ENCODE data around the gene EHD4. TPM values are rescaled to one million over a fixed set of nuclear protein-coding genes. Genes with fewer than 3 reads are reported as not detected.

The EHD4 gene
- total RNA-seq, 1 experiment from 2014 or later, result 15.5 TPM

- DNase-seq (ENCODE audit: low spot score), result no peak
Observed at GRCh38 chr15:41980654-41981323, 8.4 kb upstream of the EHD4 start.

GRCh38 chr15:41979493-41980266 lies 7.3 kb upstream of the EHD4 start:
- no peak for DNase-seq (ENCODE audit: low spot score)

GRCh38 chr15:41978534-41978933 lies 6.2 kb upstream of the EHD4 start:
- no peak for DNase-seq (ENCODE audit: low spot score)

- DNase-seq (ENCODE audit: low spot score), result no peak
Observed at GRCh38 chr15:41977757-41978383, 5.5 kb upstream of the EHD4 start.

GRCh38 chr15:41975669-41976068 lies 3.3 kb upstream of the EHD4 start:
- DNase-seq (ENCODE audit: low spot score), result no peak

- DNase-seq (ENCODE audit: low spot score), result no peak
Observed at GRCh38 chr15:41974041-41974440, 1.7 kb upstream of the EHD4 start.

- no peak for DNase-seq (ENCODE audit: low spot score)
Observed at GRCh38 chr15:41971895-41972252, 483 bp downstream of the EHD4 start.

GRCh38 chr15:41971089-41971894 lies 1.1 kb downstream of the EHD4 start:
- peak; percentile 42 for DNase-seq (ENCODE audit: low spot score)

GRCh38 chr15:41970456-41970855 lies 1.9 kb downstream of the EHD4 start:
- DNase-seq (ENCODE audit: low spot score), result no peak

- no peak for DNase-seq (ENCODE audit: low spot score)
Observed at GRCh38 chr15:41969851-41970431, 2.4 kb downstream of the EHD4 start.

- DNase-seq (ENCODE audit: low spot score), result no peak
Observed at GRCh38 chr15:41968701-41969100, 3.7 kb downstream of the EHD4 start.

- DNase-seq (ENCODE audit: low spot score), result no peak
Observed at GRCh38 chr15:41967506-41968206, 4.7 kb downstream of the EHD4 start.

- DNase-seq (ENCODE audit: low spot score), result no peak
Observed at GRCh38 chr15:41966920-41967465, 5.4 kb downstream of the EHD4 start.

GRCh38 chr15:41966414-41966812 lies 5.9 kb downstream of the EHD4 start:
- DNase-seq (ENCODE audit: low spot score), result no peak

- no peak for DNase-seq (ENCODE audit: low spot score)
Observed at GRCh38 chr15:41965441-41966413, 6.6 kb downstream of the EHD4 start.

GRCh38 chr15:41961595-41962202 lies 10.7 kb downstream of the EHD4 start:
- no peak for DNase-seq (ENCODE audit: low spot score)

- DNase-seq (ENCODE audit: low spot score), result no peak
Observed at GRCh38 chr15:41961001-41961518, 11.3 kb downstream of the EHD4 start.

GRCh38 chr15:41958002-41958420 lies 14.3 kb downstream of the EHD4 start:
- DNase-seq (ENCODE audit: low spot score), result no peak
